GM12865 (cell line): ENCODE data around the gene GNAS-AS1.

Experiments
- DNase-seq: peaks from one replicate; pipeline ENCODE4 v3.0.0; 2010; ENCODE audit warnings: low read depth
- H3K4me3 ChIP-seq: 2 replicates; pipeline ENCODE4 v1.5.1; 2011; ENCODE audit warnings: mild to moderate bottlenecking, low read depth, low read length, control low read depth
- CTCF ChIP-seq: IDR thresholded peaks from 2 replicates; pipeline ENCODE4 v1.5.1; 2011; ENCODE audit warnings: low read length, control low read depth, low read depth, inconsistent platforms; ENCODE audit not compliant: insufficient read depth; ENCODE audit errors: missing control alignments

Gene GNAS-AS1

GRCh38 chr20:58787211-58788005 lies 63.3 kb downstream of the GNAS-AS1 start:
- H3K4me3 ChIP-seq, result no peak overlapping the region
- no peak for TF ChIP-seq CTCF
- no peak for DNase-seq

- DNase-seq, result no peak
- H3K4me3 ChIP-seq, result no peak overlapping the region
- TF ChIP-seq CTCF, result no peak
Observed at GRCh38 chr20:58784321-58785074, 66.2 kb downstream of the GNAS-AS1 start.

GRCh38 chr20:58783511-58784011 lies 67.1 kb downstream of the GNAS-AS1 start:
- no peak for TF ChIP-seq CTCF
- no peak for DNase-seq
- H3K4me3 ChIP-seq, result no peak overlapping the region

GRCh38 chr20:58781138-58781537 lies 69.6 kb downstream of the GNAS-AS1 start:
- DNase-seq, result no peak
- no peak overlapping the region for H3K4me3 ChIP-seq
- TF ChIP-seq CTCF, result no peak

GRCh38 chr20:58778760-58779159 lies 71.9 kb downstream of the GNAS-AS1 start:
- DNase-seq, result no peak
- H3K4me3 ChIP-seq, result no peak overlapping the region
- TF ChIP-seq CTCF, result no peak

- H3K4me3 ChIP-seq, result no peak overlapping the region
- no peak for DNase-seq
- no peak for TF ChIP-seq CTCF
Observed at GRCh38 chr20:58777657-58778056, 73.0 kb downstream of the GNAS-AS1 start.
